GM19240 (cell line): ENCODE results near the gene NLRP5.
"Not testable (repeated sequence)": the region's sequence is repeated elsewhere in the genome, so short reads cannot be mapped to it uniquely, and the experiment has no call there.

ENCODE experiments used
- DNase-seq: peaks from one replicate; pipeline ENCODE4 v3.0.0; 2011; ENCODE audit warnings: low spot score; ENCODE audit not compliant: insufficient read length

NLRP5 gene

DNA sequence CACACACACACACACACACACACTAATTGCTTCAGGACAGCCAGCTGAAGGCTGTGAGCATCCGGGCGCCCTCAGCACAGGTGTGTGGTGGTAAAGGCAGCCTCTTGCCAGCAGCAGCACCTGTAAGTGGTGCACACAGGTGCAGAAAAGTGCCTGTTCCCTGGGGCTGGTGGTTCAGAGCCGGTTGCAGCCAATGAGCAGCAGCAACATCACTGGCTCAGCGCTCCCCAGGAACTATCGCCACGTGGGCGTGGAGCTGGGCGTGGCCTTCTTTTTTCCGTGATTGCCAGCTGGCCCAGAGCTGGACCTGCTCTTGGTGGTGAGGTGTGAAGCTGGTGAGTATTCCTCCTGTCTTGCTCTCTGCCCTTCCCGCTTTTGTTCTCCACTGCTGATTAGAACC, at the start of gene NLRP5:
TSS of gene NLRP5 (plus strand) at position 289 of the 400 bp plus-strand sequence.
- DNase-seq: no peak

DNA sequence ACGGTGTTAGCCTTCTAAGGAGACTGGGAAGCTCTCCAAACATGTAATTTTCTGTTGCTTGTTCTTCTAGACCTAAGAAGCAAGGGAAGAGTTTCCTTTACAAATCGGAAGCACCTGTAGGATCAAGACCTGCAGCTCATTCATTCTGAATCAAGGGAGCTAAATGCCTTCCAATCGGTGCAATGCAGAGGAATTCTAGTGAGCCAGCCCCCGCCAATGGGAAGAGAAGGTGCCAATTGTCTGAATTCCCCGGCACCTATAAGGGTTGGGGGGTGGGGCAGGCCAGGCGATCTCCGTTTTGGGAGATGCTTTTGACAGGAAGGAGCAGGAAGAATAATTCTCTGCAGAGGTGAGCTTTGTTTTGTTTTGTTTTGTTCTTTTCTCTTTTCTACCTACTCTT, 47.4 kb upstream of the NLRP5 start:
- no peak for DNase-seq

DNA sequence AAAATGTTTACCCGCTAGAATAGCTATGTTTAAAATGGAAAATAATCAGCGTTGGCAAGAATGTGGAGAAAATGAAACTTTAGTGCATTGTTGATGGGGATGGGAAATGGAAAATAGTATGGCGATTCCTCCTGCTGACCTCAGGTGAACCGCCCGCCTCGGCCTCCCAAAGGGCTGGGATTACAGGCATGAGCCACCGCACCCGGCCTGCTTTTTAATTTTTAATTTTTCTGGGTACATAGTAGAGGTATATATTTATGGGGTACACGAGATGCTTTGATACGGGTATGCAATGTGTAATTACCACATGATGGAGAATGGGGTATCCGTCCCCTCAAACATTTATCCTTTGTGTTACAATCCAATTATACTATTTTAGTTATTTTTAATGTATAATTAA, 46.3 kb upstream of the NLRP5 start:
- DNase-seq: no peak

DNA sequence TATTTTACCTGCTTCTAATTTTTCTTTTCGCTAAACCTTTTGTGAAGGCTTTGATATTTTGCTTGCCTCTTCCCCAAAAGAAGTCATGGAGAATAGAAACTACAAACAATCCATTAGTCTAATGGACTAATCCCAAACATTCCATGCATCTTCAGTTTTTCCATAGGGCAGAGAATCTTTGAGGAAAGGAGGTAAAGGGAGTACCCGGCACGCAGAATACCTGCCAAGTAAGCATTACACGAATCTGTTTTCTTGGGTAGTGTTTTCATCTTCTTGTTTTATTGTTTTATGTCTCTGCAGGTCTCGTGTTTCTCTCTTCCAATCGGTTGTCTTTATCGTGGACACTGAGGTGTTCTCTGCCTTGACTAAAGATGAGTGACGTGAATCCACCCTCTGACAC, 39.0 kb upstream of the NLRP5 start, which contains the start of gene NLRP8:
TSS of gene NLRP8 (plus strand) at position 301 of the 400 bp plus-strand sequence.
- no peak for DNase-seq

DNA sequence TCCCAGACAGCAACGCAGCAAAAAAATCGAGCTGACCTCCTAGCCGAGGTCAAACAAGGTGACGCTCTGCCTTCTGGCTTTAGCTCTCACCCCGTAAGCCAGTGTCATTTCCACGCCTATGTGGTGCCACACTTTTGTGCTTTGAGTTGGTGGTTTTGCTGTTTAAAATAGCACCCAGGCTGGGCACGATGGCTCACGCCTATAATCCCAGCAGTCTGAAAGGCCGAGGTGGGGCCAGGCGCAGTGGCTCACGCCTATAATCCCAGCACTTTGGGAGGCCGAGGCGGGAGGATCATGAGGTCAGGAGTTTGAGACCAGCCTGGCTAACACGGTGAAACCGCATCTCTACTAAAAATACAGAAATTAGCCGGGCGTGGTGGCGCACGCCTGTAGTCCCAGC, 36.0 kb upstream of the NLRP5 start:
- not testable (repeated sequence) for DNase-seq

DNA sequence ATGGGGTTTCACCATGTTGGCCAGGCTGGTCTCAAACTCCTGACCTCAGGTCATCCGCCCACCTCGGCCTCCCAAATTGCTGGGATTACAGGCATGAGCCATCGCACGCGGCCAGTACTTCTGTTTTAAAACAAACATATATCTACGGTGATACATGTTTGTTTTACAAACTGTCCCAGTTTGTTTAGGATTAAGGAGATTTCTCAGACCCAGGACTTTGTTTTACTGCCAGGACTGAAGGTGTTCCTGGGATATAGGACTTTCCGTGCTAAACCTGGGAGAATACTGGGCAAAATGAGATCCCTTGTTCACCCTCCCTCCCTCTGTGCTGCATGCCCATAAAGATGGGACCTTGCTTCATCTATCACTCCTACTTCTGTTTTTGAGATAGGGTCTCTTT, 30.1 kb upstream of the NLRP5 start:
- no peak for DNase-seq

DNA sequence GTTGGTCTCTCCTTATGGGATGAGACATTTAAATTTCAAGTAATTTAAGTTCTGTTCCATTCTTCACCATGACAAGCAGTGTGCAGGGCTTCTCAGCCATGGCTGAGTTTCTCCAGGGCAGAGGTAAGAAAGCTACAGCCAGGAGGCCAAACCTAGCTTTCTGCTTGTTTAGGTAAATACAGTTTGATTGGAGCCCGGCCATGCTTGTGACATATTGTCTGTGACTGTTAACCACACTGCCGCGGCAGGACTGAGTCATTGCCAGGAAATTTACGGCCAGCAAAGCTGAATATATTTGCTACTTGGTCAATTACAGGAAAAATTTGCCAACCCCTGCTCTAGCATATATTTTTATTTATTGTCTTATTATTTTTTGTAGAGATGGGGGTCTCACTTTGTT, 28.2 kb upstream of the NLRP5 start:
- DNase-seq: no peak

DNA sequence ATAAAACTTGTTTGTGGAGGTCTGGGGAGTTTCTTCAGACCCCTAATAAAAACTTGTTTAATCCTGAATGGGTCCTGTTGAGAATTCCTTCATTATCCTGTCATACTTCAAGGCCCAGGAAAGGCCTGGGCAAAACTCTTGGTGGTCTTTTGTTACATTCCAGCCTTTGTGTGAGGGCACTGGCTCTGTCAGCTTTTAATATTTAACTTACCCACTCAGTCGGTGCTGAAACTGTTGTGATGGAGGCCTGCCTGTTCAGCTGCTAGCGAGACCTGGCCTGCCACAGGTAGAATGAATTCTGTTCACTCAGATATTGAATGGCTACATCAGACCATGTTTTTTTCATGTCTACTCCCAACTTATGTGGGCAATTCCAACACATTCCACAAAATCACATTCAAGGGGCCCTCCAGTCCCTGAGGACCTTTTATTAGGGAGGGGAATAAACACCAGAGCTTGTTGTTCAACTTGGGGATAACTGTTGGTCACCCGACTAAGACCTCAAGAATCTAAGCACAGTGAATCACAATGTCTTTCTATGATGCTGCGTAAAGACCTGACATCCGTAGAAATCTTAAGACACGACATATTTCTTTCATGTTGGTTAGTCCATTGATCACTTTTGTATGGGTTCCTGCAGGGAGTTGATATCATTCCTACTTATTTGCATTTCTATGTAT, 26.4 kb upstream of the NLRP5 start:
- no peak for DNase-seq

DNA sequence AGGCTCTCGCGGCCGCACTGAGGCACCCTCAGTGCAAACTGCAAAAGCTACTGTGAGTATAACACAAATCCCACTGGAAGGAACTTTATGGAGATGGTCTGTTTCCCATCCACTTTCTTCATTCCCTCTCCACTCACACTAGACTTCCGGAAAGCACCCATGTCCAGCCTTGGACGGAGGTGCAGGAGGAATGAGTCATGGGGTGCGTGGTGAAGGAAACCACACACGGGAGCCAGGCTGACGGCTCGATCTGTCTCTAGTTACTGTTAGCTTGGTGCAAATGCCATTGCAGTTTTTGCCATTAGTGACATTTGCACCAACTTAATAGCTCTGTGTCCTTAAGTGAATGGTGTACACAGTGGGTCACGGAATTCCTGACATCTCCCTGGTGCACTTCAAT, 24.4 kb upstream of the NLRP5 start:
- no peak for DNase-seq

DNA sequence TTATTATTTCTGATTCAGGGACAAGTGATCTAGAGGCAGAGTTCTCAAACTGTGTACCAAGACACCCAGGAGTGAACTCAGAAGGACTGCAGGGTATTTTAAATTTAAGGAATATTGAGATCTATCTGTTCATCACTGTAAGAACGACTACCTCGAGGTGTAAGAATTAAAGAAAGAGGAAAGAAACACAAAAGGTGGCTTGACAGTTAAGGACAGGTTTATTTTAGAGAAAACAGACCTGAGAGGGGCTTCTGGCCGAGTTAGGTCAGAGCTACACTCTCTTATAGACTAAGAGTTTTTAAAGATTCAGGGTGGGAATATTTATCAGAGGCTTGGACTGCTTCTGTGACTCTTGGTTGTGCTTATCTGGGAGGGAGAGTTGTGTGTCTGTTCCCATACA, 12.6 kb upstream of the NLRP5 start:
- DNase-seq: no peak

DNA sequence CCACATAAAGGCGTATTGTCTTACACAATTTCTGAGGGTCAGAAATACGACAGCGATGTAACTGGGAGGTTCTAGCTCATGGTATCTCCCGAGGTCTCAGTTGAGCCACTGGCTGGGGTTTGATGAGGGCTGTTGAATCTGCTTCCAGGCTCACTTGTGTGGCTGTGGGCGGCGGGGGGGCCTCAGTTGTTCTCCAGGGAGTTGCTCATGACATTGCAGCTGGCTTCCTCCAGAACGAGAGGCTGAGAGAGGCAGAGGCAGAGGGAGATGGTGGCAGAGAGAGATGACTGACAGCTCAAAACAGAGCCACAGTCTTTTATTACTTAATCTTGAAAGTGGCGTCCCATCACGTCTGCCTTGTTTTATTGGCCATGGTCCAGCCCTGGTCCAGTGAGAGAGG, 6.2 kb upstream of the NLRP5 start:
- no peak for DNase-seq

DNA sequence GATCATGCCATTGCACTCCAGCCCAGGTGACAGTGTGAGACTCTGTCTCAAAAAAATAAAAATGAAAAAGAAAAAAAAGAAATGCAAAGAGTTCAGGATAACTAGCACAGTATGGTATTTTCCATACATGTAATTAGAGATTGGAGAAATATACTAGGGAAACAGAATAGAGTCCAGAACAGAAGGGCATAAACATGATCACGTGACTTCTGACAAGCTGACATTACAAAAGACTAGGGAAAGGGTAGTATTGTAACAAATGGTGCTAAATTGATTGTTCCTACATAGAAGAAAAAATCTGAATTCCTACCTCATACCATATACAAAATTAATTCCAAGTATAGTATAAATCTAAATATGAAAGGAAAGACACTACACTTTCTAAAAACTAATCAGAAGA, 1.3 kb upstream of the NLRP5 start:
- DNase-seq: no peak

DNA sequence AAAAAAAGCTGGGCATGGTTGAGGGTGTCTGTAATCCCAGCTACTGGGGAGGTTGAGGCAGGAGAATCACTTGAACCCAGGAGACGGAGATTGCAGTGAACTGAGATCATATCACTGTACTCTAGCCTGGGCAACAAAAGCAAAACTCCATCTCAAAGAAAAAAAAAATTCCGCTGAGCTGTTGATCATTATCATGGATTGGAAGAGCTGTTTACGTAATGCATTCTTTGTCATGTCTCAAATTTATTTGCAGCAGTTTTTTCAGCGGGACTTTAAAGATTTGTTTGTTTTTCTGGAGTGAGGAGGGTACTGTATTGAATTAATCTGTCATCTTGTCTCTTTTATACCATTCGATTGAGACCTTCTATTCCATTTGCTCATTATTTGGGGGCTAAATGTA, 4.3 kb downstream of the NLRP5 start:
- DNase-seq: no peak

DNA sequence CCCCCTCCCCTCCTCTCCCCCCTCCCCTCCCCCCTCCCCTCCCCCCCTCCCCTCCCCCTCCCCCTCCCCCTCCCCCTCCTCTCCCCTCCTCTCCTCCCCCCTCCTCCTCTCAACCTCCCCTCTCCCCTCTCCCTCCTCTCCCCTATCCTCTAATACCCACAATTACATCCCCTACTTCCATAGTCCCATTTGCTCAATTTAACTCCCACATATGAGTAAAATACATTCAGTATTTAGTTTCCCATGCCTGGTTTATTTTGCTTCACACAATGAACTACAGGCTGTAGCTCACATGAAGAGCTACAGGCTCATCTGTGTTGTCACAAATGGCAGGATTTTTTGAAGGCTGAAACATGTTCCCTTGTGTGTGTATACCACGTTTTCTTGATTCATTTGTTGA, 6.9 kb downstream of the NLRP5 start:
- DNase-seq: no peak

DNA sequence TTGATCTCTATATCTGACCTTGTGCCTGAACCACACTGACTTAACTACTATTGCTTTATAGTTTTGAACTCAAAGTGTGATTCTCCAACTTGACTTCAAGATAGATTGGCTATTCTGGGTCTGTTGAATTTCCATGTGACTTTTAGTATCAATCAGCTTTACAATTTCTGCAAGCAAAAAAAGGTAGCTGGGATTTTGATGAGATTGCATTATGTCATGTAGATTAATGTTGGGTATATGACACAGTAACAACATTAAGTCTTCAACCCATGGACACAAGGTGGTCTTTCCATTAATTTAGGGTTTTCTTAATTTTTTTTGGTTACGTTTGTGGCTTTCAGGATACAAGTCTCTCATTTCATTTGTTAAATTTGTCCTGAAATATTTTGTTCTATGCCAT, 28.2 kb downstream of the NLRP5 start:
- DNase-seq: no peak

DNA sequence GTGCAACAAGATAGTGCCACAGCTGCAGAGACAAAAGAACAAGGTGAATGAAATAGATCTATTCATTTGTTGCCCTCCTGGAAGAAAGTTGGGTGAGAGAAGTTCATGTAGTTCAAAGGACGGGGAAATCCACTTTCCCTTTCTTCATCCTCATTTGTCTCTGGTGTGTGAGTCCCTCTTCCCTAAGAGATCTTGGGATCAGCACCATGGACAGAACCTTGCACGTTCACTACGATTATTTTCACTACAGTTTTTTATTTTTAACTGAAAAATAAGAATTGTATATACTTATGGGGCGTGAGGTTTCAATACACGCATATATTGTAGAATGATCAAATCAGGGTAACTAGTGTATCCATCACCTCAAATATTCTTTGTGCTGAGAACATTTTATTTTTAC, 29.2 kb downstream of the NLRP5 start:
- DNase-seq: no peak

DNA sequence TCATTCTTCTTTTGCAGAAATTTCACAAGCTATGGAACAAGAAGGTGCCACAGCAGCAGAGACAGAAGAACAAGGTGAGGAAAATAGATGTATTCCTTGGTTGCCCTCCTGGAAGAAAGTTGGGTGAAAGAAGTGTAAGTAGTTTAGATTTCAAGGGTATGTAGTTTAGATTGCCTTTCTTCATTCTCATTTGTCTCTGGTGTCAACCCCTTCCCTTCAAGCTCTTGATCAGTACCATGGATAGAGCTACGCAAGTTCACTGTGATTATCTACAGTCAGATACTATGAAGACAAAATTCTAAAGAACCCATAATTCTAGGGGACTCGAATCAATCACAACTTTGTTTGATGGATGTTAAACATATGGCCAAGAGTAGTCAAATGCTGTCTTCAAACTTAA, 32.8 kb downstream of the NLRP5 start:
- DNase-seq: not testable (repeated sequence)

DNA sequence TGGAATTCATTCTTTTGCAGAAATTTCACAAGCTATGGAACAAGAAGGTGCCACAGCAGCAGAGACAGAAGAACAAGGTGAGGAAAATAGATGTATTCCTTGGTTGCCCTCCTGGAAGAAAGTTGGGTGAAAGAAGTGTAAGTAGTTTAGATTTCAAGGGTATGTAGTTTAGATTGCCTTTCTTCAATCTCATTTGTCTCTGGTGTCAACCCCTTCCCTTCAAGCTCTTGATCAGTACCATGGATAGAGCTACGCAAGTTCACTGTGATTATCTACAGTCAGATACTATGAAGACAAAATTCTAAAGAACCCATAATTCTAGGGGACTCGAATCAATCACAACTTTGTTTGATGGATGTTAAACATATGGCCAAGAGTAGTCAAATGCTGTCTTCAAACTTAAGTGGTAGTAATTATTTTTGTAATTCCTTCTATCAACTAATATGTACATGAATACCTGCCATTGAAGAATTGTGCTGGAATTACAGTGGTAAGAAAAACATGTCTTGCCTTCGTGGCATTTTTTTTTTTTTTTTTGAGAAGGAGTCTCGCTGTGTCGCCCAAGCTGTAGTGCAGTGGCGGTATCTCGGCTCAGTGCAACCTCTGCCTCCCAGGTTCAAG, 33.9 kb downstream of the NLRP5 start:
- DNase-seq: not testable (repeated sequence)

DNA sequence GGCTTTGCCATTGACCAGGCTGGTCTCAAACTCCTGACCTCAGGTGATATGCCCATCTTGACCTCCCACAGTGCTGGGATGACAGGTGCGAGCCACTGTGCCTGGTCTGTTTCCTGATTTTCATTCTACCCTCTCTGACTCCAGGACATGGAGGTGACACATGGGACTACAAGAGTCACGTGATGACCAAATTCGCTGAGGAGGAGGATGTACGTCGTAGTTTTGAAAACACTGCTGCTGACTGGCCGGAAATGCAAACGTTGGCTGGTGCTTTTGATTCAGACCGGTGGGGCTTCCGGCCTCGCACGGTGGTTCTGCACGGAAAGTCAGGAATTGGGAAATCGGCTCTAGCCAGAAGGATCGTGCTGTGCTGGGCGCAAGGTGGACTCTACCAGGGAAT, 40.2 kb downstream of the NLRP5 start:
- no peak for DNase-seq

DNA sequence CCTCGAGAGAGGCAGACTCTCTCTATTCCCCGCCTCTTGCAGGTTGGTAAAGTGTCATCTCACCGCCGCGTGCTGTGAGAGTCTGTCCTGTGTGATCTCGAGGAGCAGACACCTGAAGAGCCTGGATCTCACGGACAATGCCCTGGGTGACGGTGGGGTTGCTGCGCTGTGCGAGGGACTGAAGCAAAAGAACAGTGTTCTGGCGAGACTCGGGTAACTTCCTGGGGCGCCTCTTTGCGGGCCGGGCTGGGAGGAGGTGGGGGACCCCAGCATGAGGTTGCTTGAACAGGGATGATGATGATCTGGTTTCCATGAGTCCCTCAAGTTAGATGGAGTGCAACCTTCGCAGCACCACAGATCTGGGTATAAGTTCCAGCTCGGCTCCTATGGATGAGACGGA, 67.0 kb downstream of the NLRP5 start:
- no peak for DNase-seq

DNA sequence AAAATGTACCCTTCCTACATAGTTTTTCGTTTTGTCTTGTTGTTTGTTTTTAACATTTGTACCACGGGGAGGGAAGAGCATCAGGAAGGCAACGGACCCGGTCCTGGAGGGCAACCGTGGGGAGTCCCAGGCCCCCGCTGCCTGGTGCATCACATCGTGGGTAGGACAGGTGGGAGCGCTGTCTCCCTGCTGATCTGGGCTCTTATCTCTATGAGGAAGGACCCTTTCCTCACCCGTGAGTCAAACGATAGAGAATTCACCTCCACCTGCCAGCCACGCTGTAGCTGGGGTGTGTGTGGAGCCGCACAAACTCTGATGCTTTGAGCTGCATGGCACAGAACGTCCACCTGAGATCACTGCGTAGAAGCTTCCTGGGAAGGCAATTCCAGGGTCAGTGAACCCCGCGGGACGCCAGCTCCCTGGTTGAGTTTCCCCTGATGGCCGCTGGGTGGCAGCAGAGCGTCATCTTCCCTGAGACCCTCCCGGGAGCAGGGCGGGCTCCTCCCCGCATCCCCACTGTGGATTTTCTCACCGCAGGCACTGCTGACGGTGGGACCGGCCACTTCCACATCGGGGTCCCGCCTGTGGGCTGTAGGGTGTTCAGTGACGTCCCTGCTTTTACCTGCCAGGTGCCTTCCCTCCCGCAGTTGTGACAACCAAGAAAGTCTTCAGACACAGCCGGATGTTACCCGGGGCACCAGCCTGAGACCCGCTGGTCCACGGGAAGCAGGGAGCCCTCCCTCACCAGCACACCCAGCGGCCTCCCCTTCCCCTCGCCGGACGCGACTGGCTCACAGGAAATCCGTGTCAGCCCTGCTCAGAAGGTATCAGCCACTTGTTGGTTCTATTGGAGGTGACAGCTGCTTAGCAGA, 79.8 kb downstream of the NLRP5 start:
- peak; percentile 51 for DNase-seq

DNA sequence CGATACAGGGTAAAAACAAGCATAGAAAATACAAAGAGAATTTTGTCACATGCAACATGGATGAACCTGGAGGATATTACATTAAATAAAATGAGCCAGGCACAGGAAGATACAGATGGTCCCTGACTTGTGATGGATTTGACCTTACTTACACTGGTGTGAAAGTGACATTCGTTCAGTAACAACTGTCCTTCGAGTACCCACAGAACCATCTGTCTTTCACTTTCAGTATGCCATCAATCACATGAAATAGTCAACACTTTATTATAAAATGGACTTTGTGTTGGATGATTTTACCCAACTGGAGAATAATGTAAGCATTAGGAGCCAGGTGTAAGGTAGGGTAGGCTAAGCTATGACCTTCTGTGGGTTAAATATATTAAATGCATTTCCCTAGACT, 83.1 kb downstream of the NLRP5 start:
- DNase-seq: no peak
